Naive thymus-derived CD4-positive, alpha-beta T cell (primary cell): Measurements from ENCODE around the gene CADM1. TPM values are rescaled to one million over a fixed set of nuclear protein-coding genes. Genes with fewer than 3 reads are reported as not detected.
"Not testable (repeated sequence)": the region's sequence is repeated elsewhere in the genome, so short reads cannot be mapped to it uniquely, and the experiment has no call there.

ENCODE experiments used
- ATAC-seq: fragments of 150-1000 bp; cut with Tn5 transposase; 2 replicates; pipeline ENCODE4 v1.10.0; 2021; ENCODE audit warnings: mild to moderate bottlenecking, moderate library complexity
- CTCF ChIA-PET: fragments of 350-600 bp; sonication (Branson Sonifier 250); formaldehyde crosslinking; loops from one replicate; lab custom pipeline; 2021; ENCODE audit warnings: antibody characterized with exemption; lab: Charles Lee
- POLR2A ChIA-PET: fragments of 350-600 bp; sonication (Branson Sonifier 250); formaldehyde crosslinking; loops from one replicate; lab custom pipeline; 2021; ENCODE audit warnings: antibody characterized with exemption, inconsistent platforms; lab: Charles Lee
- DNase-seq, 9 donors: peaks; one replicate each; pipeline versions ENCODE4 v3.0.0 to v3.0.0-alpha.2; 2020 to 2022; ENCODE audit warnings: mixed read lengths in 1 of 9
- H3K27ac ChIP-seq: one replicate; pipeline ENCODE4 v1.7.0; 2013; ENCODE audit warnings: mild to moderate bottlenecking, low read depth, low read length, moderate library complexity
- H3K27me3 ChIP-seq, 2 donors: one replicate each; pipeline ENCODE4 v1.7.0; 2013; ENCODE audit warnings: low read length in 2 of 2, mild to moderate bottlenecking in 2 of 2, moderate library complexity in 2 of 2; ENCODE audit not compliant: control insufficient read depth in 2 of 2, insufficient read depth in 2 of 2
- H3K36me3 ChIP-seq, 3 experiments: 1 replicate in 2 of 3; 2 replicates in 1 of 3; pipeline ENCODE4 v1.7.0; 2013; ENCODE audit warnings: low read length in 3 of 3, mild to moderate bottlenecking in 3 of 3, moderate library complexity in 1 of 3; ENCODE audit not compliant: insufficient read depth in 3 of 3, control insufficient read depth in 2 of 3
- H3K4me1 ChIP-seq, 2 donors: one replicate each; pipeline ENCODE4 v1.7.0; 2013; ENCODE audit warnings: low read length in 2 of 2, mild to moderate bottlenecking in 2 of 2, moderate library complexity in 1 of 2; ENCODE audit not compliant: control insufficient read depth in 2 of 2, insufficient read depth in 2 of 2
- H3K4me3 ChIP-seq: 2 replicates; pipeline ENCODE4 v1.7.0; 2013; ENCODE audit warnings: mild to moderate bottlenecking, low read length
- H3K9me3 ChIP-seq, 3 experiments: 1 replicate in 2 of 3; 2 replicates in 1 of 3; pipeline ENCODE4 v1.7.0; 2013; ENCODE audit warnings: low read length in 3 of 3; ENCODE audit not compliant: control insufficient read depth in 2 of 3
- H3K27ac Mint-ChIP-seq, 9 donors: one replicate each; pipeline ENCODE4 v1.8.0; 2020 to 2022; ENCODE audit warnings: mixed read lengths in 9 of 9, mild to moderate bottlenecking in 8 of 9, moderate library complexity in 5 of 9, inconsistent platforms in 2 of 9
- H3K27me3 Mint-ChIP-seq, 5 donors: one replicate each; pipeline ENCODE4 v1.8.0; 2021 to 2022; ENCODE audit warnings: mixed read lengths in 5 of 5, mild to moderate bottlenecking in 1 of 5
- H3K36me3 Mint-ChIP-seq, 5 donors: one replicate each; pipeline ENCODE4 v1.8.0; 2020 to 2022; ENCODE audit warnings: mixed read lengths in 5 of 5, mild to moderate bottlenecking in 3 of 5, inconsistent platforms in 1 of 5
- H3K4me1 Mint-ChIP-seq, 7 donors: one replicate each; pipeline ENCODE4 v1.8.0; 2020 to 2022; ENCODE audit warnings: mixed read lengths in 7 of 7, mild to moderate bottlenecking in 3 of 7, inconsistent platforms in 1 of 7
- H3K4me3 Mint-ChIP-seq, 10 donors: one replicate each; pipeline ENCODE4 v1.8.0; 2020 to 2022; ENCODE audit warnings: mild to moderate bottlenecking in 10 of 10, mixed read lengths in 10 of 10, moderate library complexity in 6 of 10, inconsistent platforms in 2 of 10
- H3K9me3 Mint-ChIP-seq, 11 donors: one replicate each; pipeline ENCODE4 v1.8.0; 2020 to 2022; ENCODE audit warnings: mixed read lengths in 11 of 11, mild to moderate bottlenecking in 4 of 11, inconsistent platforms in 1 of 11, moderate library complexity in 1 of 11
- intact Hi-C, 2 donors: fragments of 100-400 bp; cut with micrococcal nuclease; formaldehyde crosslinking; loops; one replicate each; pipeline ENCODE4 v1.15.1; 2023
- polyA plus RNA-seq, 2 donors: library from polyadenylated mRNA; unstranded; fragments of 300-500 nt; fragmentation: Illumina TruSeq; gene quantifications; one replicate each; pipeline ENCODE4 v1.2.3, GENCODE V29; 2021
- total RNA-seq, 6 experiments: library from RNA in 5 of 6; stranded (reverse) in 5 of 6; gene quantifications; 1 replicate in 5 of 6; 2 replicates in 1 of 6; pipeline ENCODE4 v1.2.3 and lab custom pipeline; 2021 to 2026

CADM1 gene
- total and polyA plus RNA-seq, 7 experiments from 2014 or later: 0.29 to 2.7 (median 0.69) TPM

- intact Hi-C loops: no loop called here
- Histone ChIP-seq H3K27ac (no peak overlapping the region), H3K36me3 (no peaks in the 10 kb centered on the region), H3K4me3 (no peak overlapping the region), H3K27me3 (peaks cover 0 to 3% of the 10 kb centered on the region in 2 donors), H3K4me1 (no peaks in the 10 kb centered on the region), H3K9me3 (no peaks in the 10 kb centered on the region)
- ChIA-PET CTCF (interaction anchor here (0.5 kb wide), 1 partner anchor 22 kb away, joined by 3 read pairs; no protein-coding TSS in a partner anchor), POLR2A (no interaction called here)
- Mint-ChIP-seq H3K36me3 (no peaks in the 10 kb centered on the region), H3K27me3 (peaks cover 0 to 5% (median 1%) of the 10 kb centered on the region in 5 donors), H3K9me3 (peaks cover 0 to 12% (median 4%) of the 10 kb centered on the region in 11 donors), H3K4me1 (no peaks in the 10 kb centered on the region), H3K27ac (no peak overlapping the region), H3K4me3 (no peak overlapping the region)
- no peak for DNase-seq
- no peak for ATAC-seq
These were observed 27.5 kb downstream of the CADM1 start for GRCh38 chr11:115476463-115477286.

- H3K4me1 ChIP-seq: no peaks in the 10 kb centered on the region
- POLR2A ChIA-PET: no interaction called here
- H3K27me3 Mint-ChIP-seq: peaks cover 0 to 13% (median 4%) of the 10 kb centered on the region in 5 donors
- no peaks in the 10 kb centered on the region for H3K36me3 ChIP-seq
- H3K27me3 ChIP-seq: peaks cover 0 to 3% of the 10 kb centered on the region in 2 donors
- H3K4me3 Mint-ChIP-seq: no peak overlapping the region
- DNase-seq: no peak
- ATAC-seq: no peak
- no peak overlapping the region for H3K27ac ChIP-seq
- H3K9me3 Mint-ChIP-seq: peaks cover 0 to 9% (median 4%) of the 10 kb centered on the region in 11 donors
- no peaks in the 10 kb centered on the region for H3K9me3 ChIP-seq
- intact Hi-C loops: no loop called here
- no peak overlapping the region for H3K27ac Mint-ChIP-seq
- no peaks in the 10 kb centered on the region for H3K4me1 Mint-ChIP-seq
- no peak overlapping the region for H3K4me3 ChIP-seq
- CTCF ChIA-PET: no interaction called here
- no peaks in the 10 kb centered on the region for H3K36me3 Mint-ChIP-seq
These were observed 28.7 kb downstream of the CADM1 start for GRCh38 chr11:115475564-115475963.

GRCh38 chr11:115474306-115474705 is 29.9 kb downstream of the CADM1 start:
- peaks cover 0 to 18% (median 8%) of the 10 kb centered on the region in 5 donors for H3K27me3 Mint-ChIP-seq
- H3K27me3 ChIP-seq, CTCF ChIA-PET, H3K4me1 ChIP-seq, intact Hi-C loops, ATAC-seq, H3K4me3 ChIP-seq, H3K27ac Mint-ChIP-seq, H3K36me3 Mint-ChIP-seq, H3K9me3 Mint-ChIP-seq, H3K27ac ChIP-seq, DNase-seq, H3K36me3 ChIP-seq, H3K4me3 Mint-ChIP-seq, H3K4me1 Mint-ChIP-seq, POLR2A ChIA-PET, H3K9me3 ChIP-seq: not testable (repeated sequence)

GRCh38 chr11:115473167-115473566 is 31.0 kb downstream of the CADM1 start:
- intact Hi-C loops: no loop called here
- ChIA-PET CTCF (no interaction called here), POLR2A (no interaction called here)
- no peaks in the 10 kb centered on the region for H3K36me3 Mint-ChIP-seq
- H3K27me3 Mint-ChIP-seq: peaks cover 0 to 18% (median 8%) of the 10 kb centered on the region in 5 donors
- Histone ChIP-seq H3K9me3 (no peaks in the 10 kb centered on the region), H3K36me3 (no peaks in the 10 kb centered on the region), H3K27me3 (peaks cover 0 to 3% of the 10 kb centered on the region in 2 donors), H3K27ac (no peak overlapping the region), H3K4me3 (no peak overlapping the region), H3K4me1 (no peaks in the 10 kb centered on the region)
- H3K9me3 Mint-ChIP-seq: peaks cover 0 to 9% (median 4%) of the 10 kb centered on the region in 11 donors
- no peak overlapping the region for H3K27ac Mint-ChIP-seq
- ATAC-seq (no peak), DNase-seq (no peak)
- no peak overlapping the region for H3K4me3 Mint-ChIP-seq
- no peaks in the 10 kb centered on the region for H3K4me1 Mint-ChIP-seq

- intact Hi-C loops: no loop called here
- ChIA-PET CTCF (no interaction called here), POLR2A (no interaction called here)
- H3K4me3 ChIP-seq: no peak overlapping the region
- H3K36me3 ChIP-seq: no peaks in the 10 kb centered on the region
- H3K36me3 Mint-ChIP-seq: no peaks in the 10 kb centered on the region
- no peaks in the 10 kb centered on the region for H3K4me1 Mint-ChIP-seq
- no peaks in the 10 kb centered on the region for H3K9me3 ChIP-seq
- ATAC-seq (no peak), DNase-seq (no peak)
- no peak overlapping the region for H3K27ac Mint-ChIP-seq
- no peak overlapping the region for H3K4me3 Mint-ChIP-seq
- no peak overlapping the region for H3K27ac ChIP-seq
- peaks cover 0 to 18% (median 8%) of the 10 kb centered on the region in 5 donors for H3K27me3 Mint-ChIP-seq
- H3K9me3 Mint-ChIP-seq: peaks cover 0 to 9% (median 4%) of the 10 kb centered on the region in 11 donors
- peaks cover 0 to 3% of the 10 kb centered on the region in 2 donors for H3K27me3 ChIP-seq
- no peaks in the 10 kb centered on the region for H3K4me1 ChIP-seq
These were observed 32.8 kb downstream of the CADM1 start for GRCh38 chr11:115471367-115471766.

GRCh38 chr11:115470928-115471327 is 33.3 kb downstream of the CADM1 start:
- Mint-ChIP-seq H3K27ac (no peak overlapping the region), H3K4me3 (no peak overlapping the region), H3K9me3 (peaks cover 0 to 9% (median 4%) of the 10 kb centered on the region in 11 donors), H3K4me1 (no peaks in the 10 kb centered on the region), H3K27me3 (peaks cover 0 to 18% (median 8%) of the 10 kb centered on the region in 5 donors), H3K36me3 (no peaks in the 10 kb centered on the region)
- ATAC-seq (no peak), DNase-seq (no peak)
- intact Hi-C loops: no loop called here
- Histone ChIP-seq H3K4me1 (no peaks in the 10 kb centered on the region), H3K36me3 (no peaks in the 10 kb centered on the region), H3K4me3 (no peak overlapping the region), H3K27me3 (peaks cover 0 to 3% of the 10 kb centered on the region in 2 donors), H3K27ac (no peak overlapping the region), H3K9me3 (no peaks in the 10 kb centered on the region)
- ChIA-PET POLR2A (no interaction called here), CTCF (no interaction called here)

- H3K36me3 Mint-ChIP-seq: no peaks in the 10 kb centered on the region
- H3K27me3 Mint-ChIP-seq: peaks cover 0 to 18% (median 8%) of the 10 kb centered on the region in 5 donors
- H3K4me1 ChIP-seq: no peaks in the 10 kb centered on the region
- H3K4me1 Mint-ChIP-seq: no peaks in the 10 kb centered on the region
- H3K27ac Mint-ChIP-seq: no peak overlapping the region
- no peak overlapping the region for H3K4me3 Mint-ChIP-seq
- intact Hi-C loops: no loop called here
- ChIA-PET POLR2A (no interaction called here), CTCF (no interaction called here)
- no peak for DNase-seq
- no peaks in the 10 kb centered on the region for H3K36me3 ChIP-seq
- H3K27me3 ChIP-seq: peaks cover 0 to 3% of the 10 kb centered on the region in 2 donors
- H3K9me3 Mint-ChIP-seq: peaks cover 0 to 9% (median 4%) of the 10 kb centered on the region in 11 donors
- no peak overlapping the region for H3K4me3 ChIP-seq
- no peak overlapping the region for H3K27ac ChIP-seq
- no peaks in the 10 kb centered on the region for H3K9me3 ChIP-seq
- ATAC-seq: no peak
These were observed 34.9 kb downstream of the CADM1 start for GRCh38 chr11:115469361-115469760.
